Stimulated activated naive B cell treated with anti-CD40 and anti-IgM and Interleukin-4, amounts not matched to agents 10 μg/mL and 1 μg/mL and 100 μg/mL, for 72 hours (primary cell): ENCODE data around the gene PXDN.
"Not testable (repeated sequence)": the region's sequence is repeated elsewhere in the genome, so short reads cannot be mapped to it uniquely, and the experiment has no call there.

Source experiments
- ATAC-seq, 2 donors: fragments of 150-1000 bp; cut with Tn5 transposase; replicated peaks; 2 replicates each; pipeline ENCODE4 v1.10.0; 2021; ENCODE audit warnings: moderate library complexity in 1 of 2
- DNase-seq: peaks from one replicate; pipeline ENCODE4 v3.0.0; 2021
- H3K27ac Mint-ChIP-seq: one replicate; pipeline ENCODE4 v1.8.0; 2022; ENCODE audit warnings: mild to moderate bottlenecking, mixed read lengths
- H3K27me3 Mint-ChIP-seq, 2 donors: one replicate each; pipeline ENCODE4 v1.8.0; 2022; ENCODE audit warnings: mixed read lengths in 2 of 2
- H3K36me3 Mint-ChIP-seq, 2 donors: one replicate each; pipeline ENCODE4 v1.8.0; 2022; ENCODE audit warnings: mixed read lengths in 2 of 2, mild to moderate bottlenecking in 1 of 2
- H3K4me1 Mint-ChIP-seq, 2 donors: one replicate each; pipeline ENCODE4 v1.8.0; 2022; ENCODE audit warnings: mixed read lengths in 2 of 2, mild to moderate bottlenecking in 1 of 2
- H3K4me3 Mint-ChIP-seq, 2 donors: one replicate each; pipeline ENCODE4 v1.8.0; 2022; ENCODE audit warnings: mild to moderate bottlenecking in 2 of 2, mixed read lengths in 2 of 2, moderate library complexity in 1 of 2
- H3K9me3 Mint-ChIP-seq, 2 donors: one replicate each; pipeline ENCODE4 v1.8.0; 2022; ENCODE audit warnings: mixed read lengths in 2 of 2, mild to moderate bottlenecking in 1 of 2

Gene PXDN

GRCh38 chr2:1680222-1681016, 63.9 kb downstream of the PXDN start:
- DNase-seq (no peak), ATAC-seq (no peak)
- Mint-ChIP-seq H3K27me3 (peaks cover 0 to 3% of the 10 kb centered on the region in 2 donors), H3K4me3 (no peak overlapping the region), H3K27ac (no peak overlapping the region), H3K36me3 (no peaks in the 10 kb centered on the region), H3K9me3 (no peaks in the 10 kb centered on the region), H3K4me1 (no peaks in the 10 kb centered on the region)

- not testable (repeated sequence) for H3K27me3 Mint-ChIP-seq, DNase-seq, H3K4me1 Mint-ChIP-seq, ATAC-seq, H3K27ac Mint-ChIP-seq, H3K9me3 Mint-ChIP-seq, H3K4me3 Mint-ChIP-seq, H3K36me3 Mint-ChIP-seq
Measured at GRCh38 chr2:1679488-1680039, 64.8 kb downstream of the PXDN start.

- not testable (repeated sequence) for H3K9me3 Mint-ChIP-seq, H3K4me1 Mint-ChIP-seq, DNase-seq, H3K36me3 Mint-ChIP-seq, H3K4me3 Mint-ChIP-seq, H3K27ac Mint-ChIP-seq, ATAC-seq, H3K27me3 Mint-ChIP-seq
Measured at GRCh38 chr2:1679065-1679464, 65.2 kb downstream of the PXDN start.

- H3K36me3 Mint-ChIP-seq, result no peaks in the 10 kb centered on the region
- ATAC-seq, result no peak
- H3K4me1 Mint-ChIP-seq, result no peaks in the 10 kb centered on the region
- H3K27me3 Mint-ChIP-seq, result no peaks in the 10 kb centered on the region
- no peak overlapping the region for H3K4me3 Mint-ChIP-seq
- DNase-seq, result no peak
- H3K27ac Mint-ChIP-seq, result no peak overlapping the region
- H3K9me3 Mint-ChIP-seq, result no peaks in the 10 kb centered on the region
Measured at GRCh38 chr2:1678609-1679008, 65.7 kb downstream of the PXDN start.

GRCh38 chr2:1677821-1678165, 66.5 kb downstream of the PXDN start:
- Mint-ChIP-seq H3K4me3 (no peak overlapping the region), H3K36me3 (no peaks in the 10 kb centered on the region), H3K27me3 (no peaks in the 10 kb centered on the region), H3K27ac (no peak overlapping the region), H3K4me1 (no peaks in the 10 kb centered on the region), H3K9me3 (no peaks in the 10 kb centered on the region)
- ATAC-seq (no peak), DNase-seq (no peak)

- Mint-ChIP-seq H3K36me3 (no peaks in the 10 kb centered on the region), H3K27me3 (no peaks in the 10 kb centered on the region), H3K9me3 (no peaks in the 10 kb centered on the region), H3K4me1 (no peaks in the 10 kb centered on the region), H3K27ac (no peak overlapping the region), H3K4me3 (no peak overlapping the region)
- DNase-seq (no peak), ATAC-seq (no peak)
Measured at GRCh38 chr2:1676913-1677820, 67.1 kb downstream of the PXDN start.

GRCh38 chr2:1676091-1676912, 68.0 kb downstream of the PXDN start:
- Mint-ChIP-seq H3K4me1 (no peaks in the 10 kb centered on the region), H3K27ac (no peak overlapping the region), H3K4me3 (no peak overlapping the region), H3K27me3 (no peaks in the 10 kb centered on the region), H3K36me3 (no peaks in the 10 kb centered on the region), H3K9me3 (no peaks in the 10 kb centered on the region)
- ATAC-seq (no peak), DNase-seq (no peak)

- Mint-ChIP-seq H3K9me3 (no peaks in the 10 kb centered on the region), H3K4me1 (no peaks in the 10 kb centered on the region), H3K36me3 (no peaks in the 10 kb centered on the region), H3K27ac (no peak overlapping the region), H3K4me3 (no peak overlapping the region), H3K27me3 (no peaks in the 10 kb centered on the region)
- DNase-seq (no peak), ATAC-seq (no peak)
Measured at GRCh38 chr2:1675633-1676032, 68.7 kb downstream of the PXDN start.

- no peaks in the 10 kb centered on the region for H3K9me3 Mint-ChIP-seq
- H3K4me3 Mint-ChIP-seq, result no peak overlapping the region
- H3K27ac Mint-ChIP-seq, result no peak overlapping the region
- ATAC-seq (no peak), DNase-seq (no peak)
- H3K36me3 Mint-ChIP-seq, result no peaks in the 10 kb centered on the region
- no peaks in the 10 kb centered on the region for H3K27me3 Mint-ChIP-seq
- H3K4me1 Mint-ChIP-seq, result no peaks in the 10 kb centered on the region
Measured at GRCh38 chr2:1674766-1675397, 69.4 kb downstream of the PXDN start.

- no peak overlapping the region for H3K27ac Mint-ChIP-seq
- no peaks in the 10 kb centered on the region for H3K4me1 Mint-ChIP-seq
- ATAC-seq (no peak), DNase-seq (no peak)
- no peak overlapping the region for H3K4me3 Mint-ChIP-seq
- H3K9me3 Mint-ChIP-seq, result no peaks in the 10 kb centered on the region
- H3K27me3 Mint-ChIP-seq, result no peaks in the 10 kb centered on the region
- H3K36me3 Mint-ChIP-seq, result no peaks in the 10 kb centered on the region
Measured at GRCh38 chr2:1674276-1674675, 70.0 kb downstream of the PXDN start.

GRCh38 chr2:1673160-1673944, 71.0 kb downstream of the PXDN start:
- Mint-ChIP-seq H3K27me3 (no peaks in the 10 kb centered on the region), H3K36me3 (no peaks in the 10 kb centered on the region), H3K4me3 (no peak overlapping the region), H3K27ac (no peak overlapping the region), H3K4me1 (no peaks in the 10 kb centered on the region), H3K9me3 (no peaks in the 10 kb centered on the region)
- no peak for DNase-seq
- no peak for ATAC-seq

GRCh38 chr2:1672738-1673137, 71.6 kb downstream of the PXDN start:
- H3K27ac Mint-ChIP-seq, result no peak overlapping the region
- no peaks in the 10 kb centered on the region for H3K9me3 Mint-ChIP-seq
- no peak overlapping the region for H3K4me3 Mint-ChIP-seq
- H3K27me3 Mint-ChIP-seq, result no peaks in the 10 kb centered on the region
- no peaks in the 10 kb centered on the region for H3K4me1 Mint-ChIP-seq
- ATAC-seq, result no peak
- DNase-seq, result no peak
- H3K36me3 Mint-ChIP-seq, result no peaks in the 10 kb centered on the region

- no peak for DNase-seq
Measured at GRCh38 chr2:1671916-1672315, 72.4 kb downstream of the PXDN start.

More at GRCh38 chr2:1671916-1672315, 72.4 kb downstream of the PXDN start:
- Mint-ChIP-seq H3K27me3 (no peaks in the 10 kb centered on the region), H3K27ac (no peak overlapping the region), H3K4me1 (no peaks in the 10 kb centered on the region), H3K4me3 (no peak overlapping the region), H3K9me3 (no peaks in the 10 kb centered on the region), H3K36me3 (no peaks in the 10 kb centered on the region)
- ATAC-seq, result no peak
